Endothelial cell of umbilical vein (primary cell): ENCODE data around the gene SLC25A38. TPM values are rescaled to one million over a fixed set of nuclear protein-coding genes. Genes with fewer than 3 reads are reported as not detected.

Experiments
- BruUV-seq: library from RNA; stranded (reverse); fragments of 400-500 nt; replicated peaks from 2 replicates; lab custom pipeline; 2021; lab: Mats Ljungman, UMichigan
- CTCF ChIA-PET: fragments of 300-600, 350-600 bp; sonication (Branson Sonifier 250); formaldehyde crosslinking; loops from one replicate; lab custom pipeline; 2021; ENCODE audit warnings: antibody characterized with exemption, inconsistent platforms; lab: Charles Lee
- POLR2A ChIA-PET: fragments of 300-600, 350-600 bp; sonication (Branson Sonifier 250); formaldehyde crosslinking; loops from one replicate; lab custom pipeline; 2021; ENCODE audit warnings: antibody characterized with exemption, inconsistent platforms; lab: Charles Lee
- DNase-seq: peaks from one replicate; pipeline ENCODE4 v3.0.0-alpha.2; 2011; ENCODE audit warnings: low read depth, low spot score
- FAIRE-seq: peaks from 2 replicates; lab custom pipeline; 2011; peaks lifted over from hg19 to GRCh38; lab: Jason Lieb, UNC
- H2AFZ ChIP-seq: 2 replicates; pipeline ENCODE4 v1.6.0; 2012; ENCODE audit warnings: low read depth, low read length, control low read depth, inconsistent platforms
- H3K27ac ChIP-seq: 2 replicates; pipeline ENCODE4 v1.5.1; 2011; ENCODE audit warnings: low read depth, mild to moderate bottlenecking, control low read depth, low read length, moderate library complexity; ENCODE audit not compliant: insufficient read depth
- H3K27me3 ChIP-seq, 2 experiments: 2 replicates each; pipeline versions ENCODE4 v1.6.0 to v1.6.1; 2011; ENCODE audit warnings: low read length in 2 of 2, mixed read lengths in 1 of 2; ENCODE audit not compliant: control insufficient read depth in 2 of 2, insufficient read depth in 2 of 2
- H3K36me3 ChIP-seq, 2 experiments: 2 replicates in 1 of 2; 3 replicates in 1 of 2; pipeline ENCODE4 v1.5.1; 2011; ENCODE audit warnings: low read length in 2 of 2, mild to moderate bottlenecking in 1 of 2, moderate library complexity in 1 of 2; ENCODE audit not compliant: control insufficient read depth in 2 of 2, insufficient read depth in 2 of 2; ENCODE audit errors: extremely low read depth in 1 of 2
- H3K4me1 ChIP-seq: 3 replicates; pipeline ENCODE4 v1.5.1; 2011; ENCODE audit warnings: mild to moderate bottlenecking, low read length; ENCODE audit not compliant: control insufficient read depth, insufficient read depth; ENCODE audit errors: extremely low read depth
- H3K4me2 ChIP-seq: 2 replicates; pipeline ENCODE4 v1.6.1; 2011; ENCODE audit warnings: low read length, control low read depth, mixed read lengths; ENCODE audit not compliant: insufficient read depth
- H3K4me3 ChIP-seq, 3 experiments: fragments of 200-600 bp in 1 of 3; sonication (generic), shearing (Covaris generic) in 1 of 3; replicated peaks in 1 of 3; 2 replicates each; pipeline ENCODE4 v1.5.1; 2011 to 2016; ENCODE audit warnings: control low read depth in 3 of 3, low read length in 3 of 3, mild to moderate bottlenecking in 2 of 3, inconsistent platforms in 1 of 3, low read depth in 1 of 3, moderate library complexity in 1 of 3; ENCODE audit not compliant: insufficient read depth in 1 of 3
- H3K79me2 ChIP-seq: 2 replicates; pipeline ENCODE4 v1.6.0; 2012; ENCODE audit warnings: low read length, inconsistent platforms; ENCODE audit not compliant: control insufficient read depth, insufficient read depth
- H3K9ac ChIP-seq: replicated peaks from 2 replicates; pipeline ENCODE3; 2011; ENCODE audit warnings: low read length, control low read depth; ENCODE audit not compliant: insufficient read depth; ENCODE audit errors: extremely low read depth
- H3K9me1 ChIP-seq: replicated peaks from 3 replicates; pipeline ENCODE4 v1.6.0; 2011; ENCODE audit warnings: mild to moderate bottlenecking, low read length; ENCODE audit not compliant: control insufficient read depth, insufficient read depth; ENCODE audit errors: extremely low read depth
- H3K9me3 ChIP-seq: replicated peaks from 2 replicates; pipeline ENCODE4 v1.5.1; 2012; ENCODE audit warnings: low read length, inconsistent platforms; ENCODE audit not compliant: control insufficient read depth, insufficient read depth
- H4K20me1 ChIP-seq: replicated peaks from 2 replicates; pipeline ENCODE3; 2011; ENCODE audit warnings: mild to moderate bottlenecking, low read length; ENCODE audit not compliant: control insufficient read depth, insufficient read depth; ENCODE audit errors: extremely low read depth
- CTCF ChIP-seq, 2 donors: IDR thresholded peaks; 1 replicate in 1 of 2; 2 replicates in 1 of 2; pipeline ENCODE4 v1.5.1; 2011; ENCODE audit warnings: low read length in 2 of 2, mild to moderate bottlenecking in 2 of 2, moderate library complexity in 2 of 2, control low read depth in 1 of 2, inconsistent platforms in 1 of 2, low read depth in 1 of 2; ENCODE audit not compliant: insufficient read depth in 1 of 2; ENCODE audit errors: extremely low read depth in 1 of 2
- EZH2 ChIP-seq: IDR thresholded peaks from 2 replicates; pipeline ENCODE4 v1.6.1; 2012; ENCODE audit warnings: borderline replicate concordance, low read depth, mild to moderate bottlenecking, moderate library complexity, low read length, inconsistent platforms; ENCODE audit not compliant: severe bottlenecking
- FOS ChIP-seq: IDR thresholded peaks from 2 replicates; pipeline ENCODE4 v1.6.1; 2011; ENCODE audit warnings: mild to moderate bottlenecking, low read length, moderate library complexity, borderline replicate concordance; ENCODE audit not compliant: insufficient read depth
- GATA2 ChIP-seq: IDR thresholded peaks from 2 replicates; pipeline ENCODE4 v1.7.0; 2011; ENCODE audit warnings: low read depth, mild to moderate bottlenecking, moderate library complexity, mixed read lengths, low read length; ENCODE audit not compliant: insufficient read length, insufficient read depth
- JUN ChIP-seq: IDR thresholded peaks from 2 replicates; pipeline ENCODE4 v1.6.1; 2011; ENCODE audit warnings: borderline replicate concordance, low read depth; ENCODE audit not compliant: insufficient read length, insufficient read depth
- MYC ChIP-seq: IDR thresholded peaks from one replicate; pipeline ENCODE4 v1.6.1; 2011; ENCODE audit warnings: mild to moderate bottlenecking, low read depth, low read length
- POLR2A ChIP-seq: IDR thresholded peaks from 2 replicates; pipeline ENCODE4 v1.6.1; 2012; ENCODE audit warnings: low read depth, mild to moderate bottlenecking, control low read depth, low read length
- POLR2AphosphoS5 ChIP-seq: IDR thresholded peaks from 2 replicates; pipeline ENCODE4 v1.6.1; 2012; ENCODE audit warnings: low read depth, mild to moderate bottlenecking, control low read depth, low read length, moderate library complexity; ENCODE audit not compliant: insufficient read depth
- dilution Hi-C: fragments of 300-500 bp; cut with MboI; formaldehyde crosslinking; loops from one replicate; pipeline ENCODE4 v1.15.0; 2019; ENCODE audit warnings: low sequenced_read_pairs; ENCODE audit not compliant: extremely low pct_ligation_motif_present
- intact Hi-C: fragments of 100-400 bp; cut with micrococcal nuclease; formaldehyde crosslinking; loops from one replicate; pipeline ENCODE4 v1.10.0; 2022
- polyA plus RNA-seq, 4 experiments: library from polyadenylated mRNA; depleted of rRNA in 3 of 4; stranded (reverse) in 3 of 4; unstranded in 1 of 4; fragments of >200 nt; gene quantifications; 2 replicates each; pipeline versions ENCODE4 v1.2.1 to v1.2.3, GENCODE V29; 2011 to 2012; ENCODE audit warnings: missing spikeins in 1 of 4
- total RNA-seq: library from RNA; stranded (reverse); gene quantifications from 2 replicates; pipeline ENCODE4 v1.2.3, GENCODE V29; 2021
- TF ChIP-seq, protein P1 (sequence below): IDR thresholded peaks from 2 replicates; pipeline ENCODE4 v1.6.1; 2011; ENCODE audit not compliant: insufficient read depth, insufficient read length

Gene SLC25A38
- total and polyA plus RNA-seq, 2 donors (not counting 3 experiments of a cell fraction or from before 2014, with no cell fraction given), result 20.0 to 31.1 TPM

DNA sequence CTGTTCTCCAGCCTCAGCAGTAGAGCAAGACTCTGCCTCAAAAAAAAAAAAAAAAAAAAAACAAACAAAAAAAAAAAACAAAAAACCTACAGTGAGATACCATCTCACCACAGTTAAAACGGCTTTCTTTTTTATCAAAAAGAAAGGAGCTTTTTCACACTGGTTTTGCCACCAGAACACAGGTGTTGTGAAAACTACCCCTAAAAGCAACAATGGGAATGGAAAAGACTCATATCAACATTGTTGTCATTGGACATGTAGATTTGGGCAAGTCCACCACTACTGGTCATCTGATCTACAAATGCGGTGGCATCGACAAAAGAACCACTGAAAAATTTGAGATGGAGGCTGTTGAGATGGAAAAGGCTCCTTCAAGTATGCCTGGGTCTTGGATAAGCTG, 24.8 kb upstream of the SLC25A38 start:
- dilution Hi-C loops, result no loop called here
- no peak overlapping the region for H3K27ac ChIP-seq
- H3K9me3 ChIP-seq, result no peaks in the 10 kb centered on the region
- intact Hi-C loops, result no loop called here
- no peaks in the 10 kb centered on the region for H3K4me1 ChIP-seq
- H3K79me2 ChIP-seq, result no peaks in the 10 kb centered on the region
- no peak for DNase-seq
- H3K4me3 ChIP-seq, result no peak overlapping the region
- TF ChIP-seq CTCF (IDR thresholded peaks at IDR 0.05; ENCODE audit: extremely low read depth in 1 of 2, insufficient read depth in 1 of 2, low read depth in 1 of 2, low read length in 2 of 2), result no peak
- no peak for TF ChIP-seq MYC
- no peak for TF ChIP-seq JUN
- no peak for TF ChIP-seq FOS
- TF ChIP-seq EZH2, result no peak
- no peak for TF ChIP-seq POLR2AphosphoS5
- TF ChIP-seq, protein P1, sequence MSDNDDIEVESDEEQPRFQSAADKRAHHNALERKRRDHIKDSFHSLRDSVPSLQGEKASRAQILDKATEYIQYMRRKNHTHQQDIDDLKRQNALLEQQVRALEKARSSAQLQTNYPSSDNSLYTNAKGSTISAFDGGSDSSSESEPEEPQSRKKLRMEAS, result no peak
- TF ChIP-seq POLR2A, result no peak
- TF ChIP-seq GATA2, result no peak
- no peak overlapping the region for H3K4me2 ChIP-seq
- no peak overlapping the region for H3K9ac ChIP-seq
- ChIA-PET POLR2A (no interaction called here), CTCF (no interaction called here)
- H2AFZ ChIP-seq, result no peak overlapping the region
- H3K27me3 ChIP-seq, result peaks cover 5% of the 10 kb centered on the region in 2 experiments
- H3K9me1 ChIP-seq, result no peaks in the 10 kb centered on the region
- H4K20me1 ChIP-seq, result no peaks in the 10 kb centered on the region
- no peak for FAIRE-seq
- no peaks in the 10 kb centered on the region for H3K36me3 ChIP-seq
- no TSS peak for BruUV-seq
